ENCODE measurements around the gene DNER. TPM values are rescaled to one million over a fixed set of nuclear protein-coding genes. Genes with fewer than 3 reads are reported as not detected.

Gene DNER
- total RNA-seq, 1 experiment from 2014 or later = 2.9 TPM

GRCh38 chr2:229501051-229501794 lies 213.1 kb downstream of the DNER start:
- ATAC-seq (no peak), DNase-seq (ENCODE audit: low read depth, low spot score) (no peak)
- no peak overlapping the region for H3K9ac ChIP-seq (ENCODE audit: low read length)
- no peak overlapping the region for H3K4me2 ChIP-seq (ENCODE audit: low read length)
- no TSS peak for BruUV-seq (replicated peaks)
- ChIA-PET RAD21 (ENCODE audit: low non-redundant PET in 1 of 2, low total read pairs in 2 of 2, uncharacterized antibody in 2 of 2, unreplicated experiment in 2 of 2) (no interaction called here), CTCF (no interaction called here), POLR2A (no interaction called here)
- H3K4me3 ChIP-seq (replicated peaks in 1 of 2; ENCODE audit: low read depth in 1 of 2, low read length in 2 of 2) = no peak overlapping the region
- no peaks in the 10 kb centered on the region for H3K4me1 ChIP-seq (ENCODE audit: control insufficient read depth in 1 of 2, insufficient read depth in 2 of 2, low read length in 2 of 2)
- TF ChIP-seq YY1 (IDR thresholded peaks at IDR 0.05; ENCODE audit: extremely low read depth, insufficient replicate concordance, low read depth, low read length) = no peak
- no peak for TF ChIP-seq EZH2phosphoT487 (IDR thresholded peaks at IDR 0.05; ENCODE audit: borderline replicate concordance)
- TF ChIP-seq CTCF (IDR thresholded peaks at IDR 0.05 in 2 of 3, conservative IDR thresholded peaks at IDR 0.05 in 1 of 3; ENCODE audit: borderline replicate concordance in 1 of 3, insufficient read depth in 1 of 3, low read depth in 2 of 3, low read length in 2 of 3) = no peak
- no peak for TF ChIP-seq TCF7L2 (IDR thresholded peaks at IDR 0.05; ENCODE audit: borderline replicate concordance, extremely low read depth, insufficient read depth, insufficient read length)
- TF ChIP-seq ZFX (IDR thresholded peaks at IDR 0.05) = no peak
- no peak for TF ChIP-seq POLR2AphosphoS5 (IDR thresholded peaks at IDR 0.05; ENCODE audit: low read depth, low read length)
- no peaks in the 10 kb centered on the region for H3K9me2 ChIP-seq (ENCODE audit: insufficient read depth)
- intact Hi-C loops (cut with micrococcal nuclease) = no loop called here
- H4K20me1 ChIP-seq (ENCODE audit: insufficient read depth) = no peaks in the 10 kb centered on the region
- H3K27me3 ChIP-seq (ENCODE audit: insufficient read depth, low read length) = no peaks in the 10 kb centered on the region
- no peaks in the 10 kb centered on the region for H3K79me2 ChIP-seq (ENCODE audit: insufficient read depth, low read length)
- H3K27ac ChIP-seq (ENCODE audit: low read depth, low read length) = no peak overlapping the region
- no peak overlapping the region for H2AFZ ChIP-seq (ENCODE audit: low read depth, low read length, poor library complexity, severe bottlenecking)
- no peaks in the 10 kb centered on the region for H3K36me3 ChIP-seq (ENCODE audit: control insufficient read depth in 1 of 2, insufficient read depth in 2 of 2, low read length in 2 of 2)
- H3K9me3 ChIP-seq (ENCODE audit: control insufficient read depth in 1 of 2, insufficient read depth in 1 of 2, low read depth in 1 of 2, low read length in 2 of 2) = no peaks in the 10 kb centered on the region

GRCh38 chr2:229492034-229492433 lies 222.3 kb downstream of the DNER start:
- H3K79me2 ChIP-seq (ENCODE audit: insufficient read depth, low read length) = no peaks in the 10 kb centered on the region
- no peaks in the 10 kb centered on the region for H4K20me1 ChIP-seq (ENCODE audit: insufficient read depth)
- H3K4me1 ChIP-seq (ENCODE audit: control insufficient read depth in 1 of 2, insufficient read depth in 2 of 2, low read length in 2 of 2) = no peaks in the 10 kb centered on the region
- intact Hi-C loops (cut with micrococcal nuclease) = no loop called here
- H3K36me3 ChIP-seq (ENCODE audit: control insufficient read depth in 1 of 2, insufficient read depth in 2 of 2, low read length in 2 of 2) = no peaks in the 10 kb centered on the region
- H3K4me2 ChIP-seq (ENCODE audit: low read length) = no peak overlapping the region
- no peak for DNase-seq (ENCODE audit: low read depth, low spot score)
- BruUV-seq (replicated peaks) = no TSS peak
- no peaks in the 10 kb centered on the region for H3K9me3 ChIP-seq (ENCODE audit: control insufficient read depth in 1 of 2, insufficient read depth in 1 of 2, low read depth in 1 of 2, low read length in 2 of 2)
- POLR2A ChIA-PET = no interaction called here
- TF ChIP-seq JUND (IDR thresholded peaks at IDR 0.05) = no peak
- TF ChIP-seq ELF1 (IDR thresholded peaks at IDR 0.05; ENCODE audit: borderline replicate concordance, low read depth) = no peak
- TF ChIP-seq EZH2 (IDR thresholded peaks at IDR 0.05) = no peak
- TF ChIP-seq ZBTB33 (IDR thresholded peaks at IDR 0.05; ENCODE audit: extremely low read depth, insufficient replicate concordance, low read length) = no peak
- no peak for TF ChIP-seq POLR2A (IDR thresholded peaks at IDR 0.05; ENCODE audit: borderline replicate concordance, extremely low read depth, insufficient read depth, insufficient read length)
- TF ChIP-seq EGR1 (IDR thresholded peaks at IDR 0.05; ENCODE audit: low read depth) = no peak
- no peak for TF ChIP-seq ATF3 (IDR thresholded peaks at IDR 0.05)
- RAD21 ChIA-PET (ENCODE audit: low non-redundant PET in 1 of 2, low total read pairs in 2 of 2, uncharacterized antibody in 2 of 2, unreplicated experiment in 2 of 2) = no interaction called here
- H3K4me3 ChIP-seq (replicated peaks in 1 of 2; ENCODE audit: low read depth in 1 of 2, low read length in 2 of 2) = no peak overlapping the region
- H3K27ac ChIP-seq (ENCODE audit: low read depth, low read length) = no peak overlapping the region
- no peak overlapping the region for H2AFZ ChIP-seq (ENCODE audit: low read depth, low read length, poor library complexity, severe bottlenecking)
- no peak overlapping the region for H3K9ac ChIP-seq (ENCODE audit: low read length)
- no peak for ATAC-seq
- H3K9me2 ChIP-seq (ENCODE audit: insufficient read depth) = no peaks in the 10 kb centered on the region
- no peaks in the 10 kb centered on the region for H3K27me3 ChIP-seq (ENCODE audit: insufficient read depth, low read length)
- CTCF ChIA-PET = no interaction called here

All from HCT116 (cell line).